Measurements from ENCODE around the gene MKS1. TPM values are rescaled to one million over a fixed set of nuclear protein-coding genes. Genes with fewer than 3 reads are reported as not detected.

MKS1 gene
- polyA plus RNA-seq, 3 donors: 4.2 to 7.6 (median 5.0) TPM

DNA sequence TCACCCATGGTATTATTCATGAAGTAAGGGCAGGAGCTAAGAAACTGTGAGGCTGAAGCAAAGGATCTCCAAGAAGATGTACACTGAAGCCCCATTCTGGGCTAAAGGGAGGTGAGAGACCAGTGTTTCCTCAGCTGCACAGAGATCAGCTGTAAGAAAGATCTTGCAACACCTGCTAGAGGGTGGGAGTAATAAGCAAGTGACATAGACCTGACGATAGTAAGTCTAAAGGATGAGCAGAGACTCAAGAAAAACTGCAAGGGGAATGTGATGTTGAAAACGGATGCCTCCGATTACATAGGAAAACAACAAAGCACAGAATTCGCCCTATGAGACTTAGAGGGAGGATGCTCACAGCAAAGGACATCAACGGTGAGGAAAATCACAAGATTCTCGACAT is 52.4 kb downstream of the MKS1 start, which contains the start of gene OR4D2:
Gene OR4D2 (plus strand): TSS at position 301 of the 400 bp plus-strand sequence. CDS start 2,674 bp downstream, outside the sequence.
- Histone ChIP-seq H3K79me2 (ENCODE audit: insufficient read depth, low read length) (no peaks in the 10 kb centered on the region), H3K4me3 (replicated peaks in 1 of 3; ENCODE audit: low read depth in 2 of 3, low read length in 3 of 3) (no peak within 1 kb of the TSS), H3K27me3 (ENCODE audit: control insufficient read depth in 2 of 2, insufficient read depth in 2 of 2, low read length in 2 of 2) (peaks cover 26 to 37% of the 10 kb centered on the region in 2 donors), H3K27ac (ENCODE audit: low read depth in 1 of 2, low read length in 2 of 2) (no peak within 1 kb of the TSS), H2AFZ (ENCODE audit: insufficient read depth, low read depth, low read length, poor library complexity, severe bottlenecking) (no peak within 1 kb of the TSS), H3K9ac (ENCODE audit: insufficient read depth, low read length, poor library complexity, severe bottlenecking) (no peak within 1 kb of the TSS), H4K20me1 (ENCODE audit: insufficient read depth, low read length) (no peaks in the 10 kb centered on the region), H3K9me3 (replicated peaks in 1 of 2; ENCODE audit: control insufficient read depth in 1 of 2, insufficient read depth in 1 of 2, low read length in 2 of 2) (no peaks in the 10 kb centered on the region), H3K36me3 (replicated peaks in 1 of 2; ENCODE audit: control insufficient read depth in 1 of 2, insufficient read depth in 2 of 2, low read length in 2 of 2) (no peaks in the 10 kb centered on the region), H3K4me1 (ENCODE audit: control insufficient read depth in 1 of 2, insufficient read depth in 2 of 2, low read length in 2 of 2) (no peaks in the 10 kb centered on the region), H3K4me2 (replicated peaks; ENCODE audit: extremely low read depth, low read length, poor library complexity, severe bottlenecking) (no peak within 1 kb of the TSS)
- DNase-seq: no peak
- Mint-ChIP-seq H3K27me3 (ENCODE audit: low read depth in 3 of 3) (peaks cover 15 to 40% (median 19%) of the 10 kb centered on the region in 3 donors), H3K36me3 (no peaks in the 10 kb centered on the region), H3K27ac (no peak within 1 kb of the TSS), H3K9me3 (peaks cover 0 to 4% (median 0%) of the 10 kb centered on the region in 7 donors), H3K4me1 (no peaks in the 10 kb centered on the region), H3K4me3 (peak within 1 kb of the TSS in 1 of 2 donors; percentile 33)
- TF ChIP-seq, protein P1, sequence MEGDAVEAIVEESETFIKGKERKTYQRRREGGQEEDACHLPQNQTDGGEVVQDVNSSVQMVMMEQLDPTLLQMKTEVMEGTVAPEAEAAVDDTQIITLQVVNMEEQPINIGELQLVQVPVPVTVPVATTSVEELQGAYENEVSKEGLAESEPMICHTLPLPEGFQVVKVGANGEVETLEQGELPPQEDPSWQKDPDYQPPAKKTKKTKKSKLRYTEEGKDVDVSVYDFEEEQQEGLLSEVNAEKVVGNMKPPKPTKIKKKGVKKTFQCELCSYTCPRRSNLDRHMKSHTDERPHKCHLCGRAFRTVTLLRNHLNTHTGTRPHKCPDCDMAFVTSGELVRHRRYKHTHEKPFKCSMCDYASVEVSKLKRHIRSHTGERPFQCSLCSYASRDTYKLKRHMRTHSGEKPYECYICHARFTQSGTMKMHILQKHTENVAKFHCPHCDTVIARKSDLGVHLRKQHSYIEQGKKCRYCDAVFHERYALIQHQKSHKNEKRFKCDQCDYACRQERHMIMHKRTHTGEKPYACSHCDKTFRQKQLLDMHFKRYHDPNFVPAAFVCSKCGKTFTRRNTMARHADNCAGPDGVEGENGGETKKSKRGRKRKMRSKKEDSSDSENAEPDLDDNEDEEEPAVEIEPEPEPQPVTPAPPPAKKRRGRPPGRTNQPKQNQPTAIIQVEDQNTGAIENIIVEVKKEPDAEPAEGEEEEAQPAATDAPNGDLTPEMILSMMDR (IDR thresholded peaks at IDR 0.05): no peak
- intact Hi-C loops (cut with micrococcal nuclease): no loop called here
- WGBS (ENCODE audit: insufficient coverage): 76% methylated on average over 3 of the region's 6 CpGs

DNA sequence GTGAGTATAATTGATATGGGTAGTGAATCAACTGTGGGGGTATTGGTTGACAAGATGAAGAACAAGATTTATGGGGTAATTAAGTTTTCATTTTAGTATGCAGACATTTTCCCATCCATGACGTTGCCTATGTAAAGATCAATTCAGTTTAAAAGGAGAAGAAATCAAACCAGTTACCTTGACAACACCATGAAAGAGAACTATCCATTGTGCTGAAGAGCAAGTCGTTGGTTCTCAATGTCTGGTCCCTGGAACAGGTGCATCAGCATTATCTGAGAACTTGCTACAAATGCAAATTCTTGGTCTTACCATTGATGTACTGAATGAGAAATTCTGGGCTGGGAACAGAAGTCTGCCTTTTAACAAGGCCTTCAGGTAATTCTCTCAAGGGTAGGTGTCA is 53.1 kb downstream of the MKS1 start:
- Mint-ChIP-seq H3K27me3 (ENCODE audit: low read depth in 3 of 3) (peaks cover 18 to 38% (median 20%) of the 10 kb centered on the region in 3 donors), H3K27ac (no peak overlapping the region), H3K9me3 (peaks cover 0 to 4% (median 0%) of the 10 kb centered on the region in 7 donors), H3K4me1 (no peaks in the 10 kb centered on the region), H3K4me3 (no peak overlapping the region), H3K36me3 (no peaks in the 10 kb centered on the region)
- 43% methylated on average over 1 of the region's 2 CpGs for WGBS (ENCODE audit: insufficient coverage)
- no peaks in the 10 kb centered on the region for H3K4me1 ChIP-seq (ENCODE audit: control insufficient read depth in 1 of 2, insufficient read depth in 2 of 2, low read length in 2 of 2)
- TF ChIP-seq, protein P1 (IDR thresholded peaks at IDR 0.05): no peak
- H3K9ac ChIP-seq (ENCODE audit: insufficient read depth, low read length, poor library complexity, severe bottlenecking): no peak overlapping the region
- no peaks in the 10 kb centered on the region for H3K79me2 ChIP-seq (ENCODE audit: insufficient read depth, low read length)
- peaks cover 24 to 37% of the 10 kb centered on the region in 2 donors for H3K27me3 ChIP-seq (ENCODE audit: control insufficient read depth in 2 of 2, insufficient read depth in 2 of 2, low read length in 2 of 2)
- no peak for DNase-seq
- intact Hi-C loops (cut with micrococcal nuclease): no loop called here
- H2AFZ ChIP-seq (ENCODE audit: insufficient read depth, low read depth, low read length, poor library complexity, severe bottlenecking): no peak overlapping the region
- no peaks in the 10 kb centered on the region for H3K36me3 ChIP-seq (replicated peaks in 1 of 2; ENCODE audit: control insufficient read depth in 1 of 2, insufficient read depth in 2 of 2, low read length in 2 of 2)
- no peak overlapping the region for H3K4me3 ChIP-seq (replicated peaks in 1 of 3; ENCODE audit: low read depth in 2 of 3, low read length in 3 of 3)
- H3K4me2 ChIP-seq (replicated peaks; ENCODE audit: extremely low read depth, low read length, poor library complexity, severe bottlenecking): no peak overlapping the region
- no peak overlapping the region for H3K27ac ChIP-seq (ENCODE audit: low read depth in 1 of 2, low read length in 2 of 2)
- H4K20me1 ChIP-seq (ENCODE audit: insufficient read depth, low read length): no peaks in the 10 kb centered on the region
- H3K9me3 ChIP-seq (replicated peaks in 1 of 2; ENCODE audit: control insufficient read depth in 1 of 2, insufficient read depth in 1 of 2, low read length in 2 of 2): no peaks in the 10 kb centered on the region

All from CD14-positive monocyte (primary cell).